NCI-H2227 (cell line): ENCODE results near the gene ARID1B.

ENCODE experiments used
- DNase-seq: peaks from one replicate; lab custom pipeline; 2025; ENCODE audit not compliant: unreplicated experiment; lab: John Stamatoyannopoulos, UW

ARID1B gene

DNA sequence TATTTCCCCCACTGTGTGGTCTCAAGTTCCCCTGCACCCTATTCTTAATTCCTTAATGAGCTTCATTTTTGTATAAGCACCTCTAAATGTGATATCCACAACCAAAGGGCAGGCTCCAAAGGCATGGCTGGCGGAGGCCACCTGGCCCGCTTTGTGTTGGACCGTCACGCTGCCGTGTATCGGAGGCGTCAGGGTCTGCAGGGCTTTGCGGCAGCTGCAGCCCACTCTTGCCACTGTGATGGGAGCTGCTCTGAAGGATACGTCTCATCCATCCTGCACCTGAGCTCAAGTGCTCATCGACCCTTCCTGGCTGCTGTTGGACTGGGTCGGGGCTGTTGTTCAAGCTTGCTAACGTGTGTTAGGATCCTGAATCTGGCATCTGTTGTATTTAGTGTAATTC is 177.6 kb downstream of the ARID1B start:
- DNase-seq: peak; percentile 52

DNA sequence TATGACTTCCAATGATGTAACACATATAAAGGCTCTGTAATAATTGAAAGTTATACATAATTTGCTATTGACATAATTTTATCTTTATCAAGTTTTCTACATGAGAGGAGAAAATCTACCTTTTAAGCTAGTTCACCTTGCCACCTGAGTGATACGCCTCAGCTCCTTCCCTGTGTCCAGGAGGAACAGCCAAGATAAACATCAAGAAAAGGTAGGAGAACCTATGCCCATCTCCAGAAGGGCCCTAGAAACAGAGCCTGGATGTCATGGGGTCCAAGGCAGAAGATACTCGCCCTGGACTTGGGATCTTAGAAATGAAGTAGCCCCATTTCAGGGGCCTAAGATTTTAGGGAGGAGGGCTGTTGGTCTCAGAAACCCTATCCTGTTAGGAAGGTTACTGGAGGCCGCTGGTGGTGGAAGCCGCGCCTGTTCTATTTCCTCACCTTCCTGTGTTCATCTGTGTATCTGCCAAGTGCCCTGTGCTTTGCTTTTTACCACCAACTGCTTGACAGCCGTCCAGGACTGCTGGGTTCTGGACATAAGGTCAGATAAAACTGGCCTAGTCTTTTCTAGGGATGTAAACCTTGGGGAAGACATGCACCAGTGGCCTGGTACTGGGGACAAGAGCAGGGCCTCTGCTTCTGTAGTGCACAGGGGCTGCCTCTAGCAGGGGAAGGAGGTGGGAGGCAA is 178.5 kb downstream of the ARID1B start:
- no peak for DNase-seq

DNA sequence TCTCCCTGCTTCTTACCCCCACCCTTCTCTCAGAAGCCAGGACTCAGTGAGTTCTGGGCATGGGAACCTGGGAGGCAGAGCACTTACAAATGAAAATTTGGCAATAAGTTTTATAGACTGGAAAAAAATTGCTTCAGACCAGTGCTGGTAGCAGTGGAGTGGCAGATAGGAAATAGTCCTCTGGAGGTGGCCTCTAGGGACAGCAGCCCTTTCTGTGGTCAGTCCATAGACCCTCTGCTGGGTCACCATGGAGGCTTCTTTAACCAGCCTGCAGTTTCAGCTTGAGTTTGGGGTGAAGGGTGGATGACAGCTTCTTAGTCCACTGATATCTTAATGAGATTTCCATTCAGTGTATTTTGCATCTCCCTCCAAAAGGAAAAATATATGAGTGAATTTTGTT is 179.1 kb downstream of the ARID1B start:
- no peak for DNase-seq

DNA sequence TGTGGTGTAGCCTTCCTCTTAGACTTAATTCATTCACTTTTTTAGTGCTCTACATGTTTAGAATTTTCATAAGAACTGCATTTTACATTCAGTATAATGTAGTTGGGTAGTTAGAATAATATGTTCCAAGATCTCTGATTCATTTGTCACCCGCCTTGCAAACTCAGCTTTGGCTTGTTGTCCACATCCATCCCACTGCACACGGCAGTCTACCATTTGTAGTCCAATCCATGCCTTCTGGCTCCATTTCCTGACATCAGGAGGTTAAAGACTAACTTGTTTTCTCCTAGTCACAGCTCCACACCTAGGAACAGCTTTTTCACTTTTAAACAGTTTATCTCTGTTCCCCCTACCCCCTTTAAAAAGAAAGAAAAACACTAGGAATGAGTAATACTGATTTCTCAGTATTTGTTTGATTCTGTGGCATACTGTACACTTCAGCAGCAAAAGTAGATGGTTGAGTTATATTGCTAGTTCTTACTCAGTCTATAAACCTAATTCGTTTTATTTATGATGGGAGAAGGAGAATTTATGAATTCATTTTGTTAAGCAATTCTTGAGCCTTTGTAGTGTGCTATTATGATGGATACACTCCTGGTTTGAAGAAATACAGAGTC is 180.9 kb downstream of the ARID1B start:
- DNase-seq: no peak

DNA sequence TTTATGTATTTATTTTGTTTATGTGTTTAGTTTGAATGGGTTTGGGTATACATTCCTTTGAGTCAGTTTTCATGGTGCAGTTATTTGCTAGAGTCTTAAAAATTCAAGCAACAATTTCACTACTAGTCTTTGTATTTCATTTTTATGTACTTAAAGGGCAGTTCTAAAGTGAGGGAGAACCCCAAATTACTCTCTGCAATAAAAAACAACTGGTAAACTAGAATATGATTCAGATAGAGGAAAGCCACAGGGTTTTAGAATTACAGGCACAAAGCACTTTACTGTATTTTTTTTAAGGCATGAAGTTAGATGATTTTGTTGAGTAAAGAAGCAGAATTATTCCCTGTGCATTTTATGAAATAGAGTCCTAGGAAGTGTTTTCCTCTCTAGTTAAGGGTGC is 183.3 kb downstream of the ARID1B start:
- DNase-seq: no peak

DNA sequence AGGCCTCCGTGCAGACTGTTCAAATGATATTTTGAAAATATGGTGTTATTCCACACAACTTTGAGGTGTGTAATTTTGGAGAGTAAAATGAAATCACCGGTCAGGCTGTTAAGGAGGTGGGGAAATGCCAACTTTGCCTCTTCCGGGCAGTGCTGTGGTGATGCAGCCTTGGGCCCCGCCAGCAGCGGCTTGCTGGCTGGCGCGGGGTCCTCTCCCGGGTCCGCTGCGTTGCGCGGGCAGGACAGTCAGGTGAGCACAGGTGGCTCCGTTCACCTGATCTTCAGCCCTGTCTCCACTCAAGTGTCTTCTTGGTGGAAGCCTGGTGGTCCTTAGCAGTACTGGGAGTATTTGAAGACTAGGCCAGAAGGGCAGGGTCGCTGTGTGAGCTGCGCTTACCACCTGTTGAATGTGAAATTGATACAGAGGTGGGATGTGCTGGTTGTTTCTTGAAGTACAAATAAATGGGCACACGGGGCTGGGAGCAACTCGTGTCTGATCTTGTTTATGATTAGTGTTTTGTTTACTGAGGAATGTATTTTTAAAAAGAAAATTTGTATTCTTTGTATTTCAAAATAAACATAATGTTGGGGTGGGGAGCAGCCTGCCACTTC is 184.2 kb downstream of the ARID1B start:
- DNase-seq: no peak

DNA sequence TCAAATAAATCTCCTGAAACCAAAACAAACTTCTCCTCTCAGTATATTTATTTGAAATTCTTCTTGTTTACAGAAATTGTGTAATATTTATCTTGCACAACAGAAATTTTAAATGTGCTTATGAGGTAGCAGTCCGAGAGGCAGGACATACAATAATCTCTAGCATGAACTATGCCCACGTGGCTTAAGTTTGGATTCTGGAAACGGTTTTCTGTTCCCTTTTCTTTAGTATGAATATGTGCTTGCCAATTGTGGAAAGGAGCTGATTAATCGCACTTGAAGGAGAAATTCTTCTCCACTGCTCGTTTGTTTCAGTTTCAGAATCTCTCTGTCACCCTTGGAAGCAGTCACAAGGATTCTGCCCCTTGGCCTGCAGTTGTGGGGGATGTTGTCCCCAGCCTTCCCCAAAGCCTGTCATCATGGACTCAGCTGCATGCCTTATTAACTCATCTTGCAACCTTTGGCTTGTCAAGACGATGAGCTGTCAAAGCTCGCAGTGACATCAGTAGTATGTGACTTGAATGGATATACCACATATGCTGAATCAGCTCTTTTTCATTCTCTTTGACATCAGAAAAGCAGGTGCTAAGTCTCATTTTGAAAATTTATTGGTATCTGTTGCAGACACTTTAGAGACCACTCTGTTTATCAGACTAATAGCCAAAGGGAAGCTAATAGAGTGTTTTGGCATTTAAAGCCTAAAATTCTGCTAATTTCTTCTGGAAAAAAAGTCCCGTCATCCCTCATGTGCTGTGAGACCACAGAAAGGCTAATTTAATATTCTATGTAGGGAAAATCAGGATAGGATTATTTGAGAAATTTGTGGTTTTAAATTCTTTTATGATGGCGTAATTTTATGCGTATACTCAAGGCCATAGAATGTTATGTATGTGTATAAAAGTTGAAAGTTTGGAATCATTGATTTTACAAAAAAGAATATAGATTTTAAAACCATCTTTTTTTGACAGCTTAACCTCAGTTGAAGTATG is 186.8 kb downstream of the ARID1B start:
- DNase-seq: peak; percentile 6

DNA sequence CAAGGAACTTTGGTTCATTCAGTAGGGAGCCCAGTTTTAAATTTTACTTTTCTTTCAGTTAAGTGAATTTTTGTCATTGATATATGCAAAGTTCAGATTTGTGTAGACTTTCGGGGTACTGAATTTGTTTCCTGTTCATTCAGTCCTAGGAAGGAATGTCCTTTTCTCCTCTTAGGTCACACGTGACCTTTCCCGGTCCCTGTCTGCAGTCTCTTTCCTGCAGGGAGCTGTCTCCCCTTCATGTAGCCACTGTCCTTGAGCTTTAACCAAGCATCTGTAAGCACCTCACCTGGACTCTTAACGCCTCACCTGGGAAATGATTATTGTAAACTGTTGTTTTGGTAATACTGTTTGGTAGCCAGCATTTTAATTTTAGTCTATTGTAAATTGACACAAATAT is 190.7 kb downstream of the ARID1B start:
- no peak for DNase-seq

DNA sequence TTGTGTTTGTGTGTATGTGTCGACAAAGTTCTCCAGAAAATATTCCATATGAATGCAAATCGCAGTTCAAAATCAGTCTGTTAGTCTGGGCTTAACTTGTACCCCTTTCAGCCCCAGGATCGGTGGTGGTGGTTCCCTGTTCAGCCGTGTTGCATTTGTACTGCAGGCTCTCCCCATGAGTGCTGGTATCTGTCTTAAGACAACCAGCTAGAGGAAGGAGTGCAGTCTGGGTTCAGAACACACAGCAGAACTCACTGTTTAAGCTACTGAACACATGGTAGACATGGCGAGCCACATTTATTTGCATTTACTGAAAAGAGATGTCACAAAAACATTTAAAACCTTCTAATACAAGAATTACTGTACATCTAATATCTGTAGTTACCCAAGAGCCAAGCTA is 192.1 kb downstream of the ARID1B start:
- no peak for DNase-seq

DNA sequence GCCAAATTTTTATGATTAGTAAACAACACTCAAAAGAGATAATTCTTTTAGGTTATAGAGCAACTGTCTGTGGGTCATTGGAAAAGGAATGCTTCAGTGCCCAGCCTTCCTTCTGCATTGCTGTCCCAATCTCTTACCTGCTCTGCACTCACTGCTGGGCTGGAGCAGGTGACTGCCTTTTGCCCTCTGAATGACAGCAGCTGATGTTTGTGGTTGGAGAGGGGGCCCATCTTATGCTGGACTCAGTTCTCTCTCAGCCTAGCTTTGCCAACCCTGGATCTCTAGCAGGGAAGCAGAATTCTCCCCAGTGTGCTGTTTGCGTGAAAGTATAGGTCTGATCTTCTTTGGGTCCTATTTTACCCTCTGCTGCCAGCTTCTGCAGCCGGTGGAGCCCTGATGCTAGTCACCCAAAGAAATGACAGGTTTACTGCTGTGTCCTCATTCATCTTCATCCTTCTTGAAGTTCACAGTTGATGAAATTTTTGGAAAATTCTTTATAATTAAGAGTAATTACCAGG is 193.5 kb downstream of the ARID1B start:
- DNase-seq: no peak

DNA sequence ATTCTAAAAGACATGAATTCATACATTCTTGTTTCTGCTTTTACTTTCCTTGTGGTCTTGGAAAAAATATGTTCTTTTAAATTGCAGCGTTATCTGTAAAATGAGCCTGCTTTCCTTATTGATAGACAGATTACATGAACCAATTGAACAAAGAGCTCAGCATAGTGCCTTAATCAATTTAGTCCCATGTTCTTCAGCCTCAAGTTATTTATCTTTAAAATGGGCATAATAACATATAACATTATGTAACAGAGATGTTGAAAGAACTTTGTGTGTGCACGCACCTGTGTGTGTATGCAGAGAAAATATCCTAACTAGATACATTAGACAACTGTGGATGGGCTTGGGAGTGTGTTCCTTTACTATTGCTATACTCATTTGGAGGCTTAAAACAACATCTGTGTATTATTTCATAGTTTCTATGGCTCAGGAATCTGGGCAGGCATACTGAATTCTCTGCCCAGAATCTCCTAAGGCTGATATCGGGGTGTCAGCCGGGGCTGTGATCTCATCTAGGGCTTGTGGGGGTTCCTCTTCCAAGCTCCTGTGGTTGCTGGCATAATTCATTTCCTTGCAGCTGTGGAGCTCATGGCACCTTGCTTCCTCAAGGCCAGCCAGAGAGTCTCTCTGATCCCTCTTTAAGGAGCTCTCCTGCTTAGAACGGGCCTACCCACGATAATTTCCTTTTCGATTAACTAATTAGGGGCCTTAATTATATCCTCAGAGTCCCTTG is 194.1 kb downstream of the ARID1B start:
- no peak for DNase-seq

DNA sequence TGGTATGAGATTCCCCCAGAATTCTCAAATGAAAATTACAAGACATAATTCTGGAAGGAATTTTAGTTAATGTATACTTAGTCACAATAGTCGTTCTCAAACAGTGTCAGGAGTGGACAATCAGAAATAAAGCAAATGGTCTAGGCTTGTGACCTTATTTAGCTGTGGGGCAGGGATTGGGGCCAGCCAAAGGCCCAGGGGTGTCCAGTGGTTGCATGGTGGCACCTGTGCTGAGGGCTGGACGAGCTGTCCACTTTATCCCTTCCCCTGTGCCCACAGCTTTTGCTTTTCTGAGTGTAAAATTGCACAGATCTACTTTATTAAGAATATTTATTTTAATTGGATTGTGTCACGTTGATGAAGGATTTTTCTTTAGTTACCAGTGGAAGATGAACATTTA is 195.0 kb downstream of the ARID1B start:
- no peak for DNase-seq

DNA sequence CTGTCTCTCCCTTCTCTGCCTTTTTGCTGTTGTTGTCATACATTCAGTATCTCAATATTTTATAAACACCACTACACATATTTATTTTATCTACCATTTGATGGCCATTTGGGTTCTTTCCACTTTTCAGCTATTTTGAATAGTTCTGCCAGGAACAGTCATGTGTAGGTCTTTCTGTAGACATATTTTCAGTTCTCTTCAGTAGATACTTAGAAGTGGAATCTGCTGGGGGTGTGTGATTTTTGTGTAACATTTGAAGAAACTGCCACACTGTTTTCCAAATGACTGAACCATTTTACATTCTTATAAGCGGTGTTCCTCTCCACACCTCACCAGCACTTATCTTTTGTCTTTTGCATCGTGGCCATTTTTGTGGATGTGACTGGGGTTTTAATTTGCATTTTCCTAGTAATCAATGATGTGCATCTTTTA is 197.7 kb downstream of the ARID1B start:
- DNase-seq: no peak

DNA sequence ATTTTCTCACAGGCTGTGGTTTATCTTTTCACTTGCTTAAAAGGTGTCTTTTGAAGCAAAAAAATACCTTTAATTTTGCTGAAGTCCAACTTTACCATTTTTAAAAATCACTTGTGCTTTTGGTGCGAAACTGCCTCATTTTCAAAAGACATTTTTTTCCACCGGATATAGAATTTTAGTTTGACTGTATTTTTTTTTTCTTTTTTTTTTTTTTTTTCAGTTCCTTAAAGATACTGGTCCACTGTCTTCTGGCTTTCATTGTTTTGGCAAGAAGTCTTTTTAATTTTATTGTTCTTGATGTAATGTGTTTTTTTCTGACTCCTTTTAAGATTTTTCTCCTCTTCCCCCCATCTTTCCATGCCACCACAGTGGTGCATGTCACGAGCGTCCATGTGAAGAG is 198.2 kb downstream of the ARID1B start:
- no peak for DNase-seq

DNA sequence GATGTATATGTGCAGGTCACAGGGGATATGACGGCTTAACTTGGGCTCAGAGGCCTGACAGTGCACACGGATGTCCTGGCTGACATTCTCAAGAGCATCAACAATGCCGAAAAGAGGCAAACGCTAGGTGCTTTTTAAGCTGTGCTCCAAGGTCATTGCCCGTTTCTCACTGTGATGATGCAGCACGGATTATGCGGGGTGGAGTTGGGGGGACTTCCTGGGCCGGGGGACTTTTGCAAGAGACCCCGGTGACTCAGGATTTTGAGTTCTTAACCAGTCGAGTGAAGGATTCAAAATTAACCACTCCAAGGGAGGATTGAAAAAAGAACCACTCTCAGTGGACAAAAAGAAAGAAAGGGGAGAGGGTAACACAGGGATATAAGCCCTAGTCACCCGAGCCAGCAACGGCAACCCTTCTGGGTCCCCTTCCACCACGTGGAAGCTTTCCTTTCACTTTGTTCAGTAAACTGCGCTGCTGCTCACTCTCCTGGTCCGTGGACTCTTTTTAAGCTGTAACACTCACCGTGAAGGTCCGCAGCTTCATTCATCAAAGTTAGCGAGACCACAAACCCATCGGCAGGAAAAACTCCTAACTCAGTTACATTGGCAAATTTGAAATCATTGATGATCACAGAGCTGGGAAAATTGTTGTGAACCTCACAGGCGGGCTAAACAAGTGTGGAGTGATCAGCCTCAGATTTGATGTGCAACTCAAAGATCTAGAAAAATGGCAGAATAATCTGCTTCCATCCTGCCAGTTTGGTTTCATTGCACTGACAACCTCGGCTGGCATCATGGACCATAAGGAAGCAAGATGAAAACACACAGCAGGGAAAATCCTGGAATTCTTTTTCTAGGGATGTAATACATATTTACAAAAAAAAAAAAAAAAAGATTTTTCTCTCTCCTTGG is 199.3 kb downstream of the ARID1B start:
- DNase-seq: peak; percentile 31

DNA sequence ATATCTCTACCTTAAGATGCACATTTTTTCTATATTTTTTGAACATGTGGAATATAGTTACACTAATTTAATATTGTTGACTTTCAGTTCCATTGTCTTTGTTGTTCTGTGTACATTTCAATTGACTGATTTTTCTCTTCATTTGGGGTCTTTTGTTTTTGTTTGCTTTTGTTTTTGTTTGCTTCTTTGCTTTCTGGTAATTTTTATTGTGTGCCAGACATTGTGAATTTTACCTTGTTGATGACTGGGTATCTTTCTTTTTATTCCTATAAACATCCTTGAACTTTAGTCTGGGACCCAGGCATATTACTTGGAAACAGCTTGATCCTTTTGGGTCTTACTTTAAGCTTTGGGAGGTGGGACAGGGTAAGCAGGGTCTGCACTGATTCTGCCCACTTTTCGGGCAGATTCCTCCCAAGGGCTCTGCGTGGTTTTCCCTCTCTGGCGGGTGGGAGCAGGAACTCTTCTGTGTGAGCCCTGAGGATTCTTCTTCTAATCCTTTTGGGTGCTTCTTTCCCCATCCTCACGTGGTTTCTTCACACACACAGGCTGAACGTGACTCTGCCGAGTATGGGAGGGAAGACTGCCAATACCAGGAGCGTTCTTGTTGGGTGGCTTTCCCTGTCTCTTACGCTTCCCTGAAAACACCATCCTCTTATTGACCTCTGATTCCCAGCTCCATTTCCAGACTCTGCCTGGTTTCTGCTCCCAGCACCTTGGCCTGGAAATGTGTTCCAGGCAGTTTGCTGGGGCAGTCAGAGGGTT is 200.5 kb downstream of the ARID1B start:
- peak; percentile 46 for DNase-seq

DNA sequence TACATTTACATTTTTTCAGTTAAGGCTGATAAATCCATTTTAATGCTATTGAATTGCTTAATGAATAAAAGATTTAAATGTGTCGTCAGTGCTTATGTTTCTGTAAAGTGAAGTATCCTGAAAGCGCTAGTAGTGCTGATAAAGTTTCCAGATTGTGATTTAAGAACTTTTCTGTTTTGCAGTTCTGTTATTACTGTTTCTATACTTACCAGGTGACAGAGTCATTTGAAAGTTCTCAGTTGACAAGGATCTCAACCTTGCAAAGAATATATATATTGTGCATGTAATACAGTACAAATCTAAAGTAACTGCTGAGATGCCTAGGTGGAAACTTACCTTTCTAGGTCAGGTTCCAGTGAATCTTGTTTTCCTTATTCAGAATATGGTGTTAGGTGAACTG is 201.8 kb downstream of the ARID1B start:
- DNase-seq: no peak

DNA sequence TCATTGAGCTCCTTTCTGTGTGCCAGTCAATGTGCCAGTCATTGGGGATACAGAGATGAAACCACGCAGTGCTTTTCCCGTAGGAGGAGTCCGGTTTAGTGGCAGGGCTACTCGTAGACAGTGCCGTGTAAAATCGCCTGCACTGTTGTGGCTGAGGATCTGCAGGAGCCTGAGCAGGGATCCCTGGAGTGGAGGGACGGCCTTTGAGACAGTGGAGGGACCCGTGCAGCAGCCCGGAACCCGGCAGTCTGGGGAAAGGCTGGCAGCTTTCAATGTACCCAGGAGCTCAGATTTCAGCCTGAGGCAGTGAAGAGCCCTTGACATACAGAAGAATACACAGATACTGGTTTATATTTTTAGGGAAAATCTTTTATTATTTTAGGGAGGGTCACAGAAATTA is 203.3 kb downstream of the ARID1B start:
- DNase-seq: peak; percentile 38

DNA sequence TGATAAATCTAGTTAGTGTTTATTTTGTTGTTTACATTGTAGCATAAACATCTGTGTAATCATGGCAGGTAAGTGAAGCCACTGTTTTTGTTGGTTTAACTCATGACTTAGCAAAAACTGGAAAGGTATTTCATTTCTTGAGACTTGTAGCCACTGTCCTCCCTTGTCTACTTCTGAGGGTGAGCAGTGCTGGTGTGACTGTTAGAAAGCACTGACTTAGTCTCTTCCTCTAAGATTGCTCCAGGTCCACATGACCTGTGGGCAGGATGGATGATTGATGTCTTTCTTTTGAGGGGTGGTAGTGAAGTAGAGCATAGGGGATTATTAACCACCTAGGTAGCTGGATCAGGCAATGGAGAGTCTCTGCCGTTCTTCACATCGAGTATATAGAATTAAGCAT is 203.8 kb downstream of the ARID1B start:
- DNase-seq: peak; percentile 47
